Measurements from ENCODE around the gene TRIM46. TPM values are rescaled to one million over a fixed set of nuclear protein-coding genes. Genes with fewer than 3 reads are reported as not detected.

The TRIM46 gene
- total RNA-seq, 1 experiment from 2014 or later, result 18.4 TPM

DNA sequence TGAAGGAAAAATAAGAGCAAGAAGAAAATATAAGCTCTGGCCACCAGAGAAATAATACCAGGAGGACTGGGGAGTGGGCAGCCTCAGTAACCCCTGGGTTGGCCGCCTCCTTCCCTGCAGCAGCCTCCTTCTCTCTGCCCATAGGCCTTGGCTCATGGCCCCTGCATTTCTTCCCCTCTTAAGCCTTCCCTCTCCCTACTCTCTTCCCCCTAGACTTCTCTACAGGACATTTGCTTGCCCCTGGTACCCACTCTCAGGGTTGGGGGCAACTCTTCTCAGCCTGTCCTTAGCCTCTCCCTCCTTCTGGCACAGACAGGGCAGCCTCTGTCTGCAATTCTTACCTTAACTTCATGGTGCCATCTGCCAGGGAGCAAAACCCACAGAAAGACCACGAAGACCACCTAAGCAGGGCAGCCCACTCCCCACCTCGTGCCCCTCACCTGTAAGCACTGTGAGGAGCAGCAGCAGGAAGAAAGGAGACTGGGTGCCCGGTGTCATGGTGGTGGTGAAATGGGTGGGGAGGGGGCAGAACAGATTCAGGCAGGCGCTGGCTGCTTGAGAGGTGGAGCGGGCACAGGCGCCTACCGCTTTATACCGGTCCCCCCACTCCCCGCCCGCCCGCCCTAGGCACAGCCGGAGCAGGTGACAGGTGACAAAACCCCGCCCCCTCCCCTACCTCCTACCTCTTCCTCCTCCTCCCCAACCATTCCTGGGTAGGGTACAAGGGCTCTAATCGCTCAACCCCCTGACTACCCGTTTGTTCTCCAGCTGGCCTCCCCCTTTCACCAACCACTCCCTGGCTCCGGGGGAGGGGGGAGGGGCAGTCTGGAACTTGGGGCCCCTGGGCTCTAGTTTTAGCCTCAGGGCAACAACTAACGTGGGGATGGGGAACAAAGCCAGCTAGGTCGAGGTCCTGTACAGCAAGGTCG lies 19.0 kb downstream of the TRIM46 start:
- TF ChIP-seq, protein P1, sequence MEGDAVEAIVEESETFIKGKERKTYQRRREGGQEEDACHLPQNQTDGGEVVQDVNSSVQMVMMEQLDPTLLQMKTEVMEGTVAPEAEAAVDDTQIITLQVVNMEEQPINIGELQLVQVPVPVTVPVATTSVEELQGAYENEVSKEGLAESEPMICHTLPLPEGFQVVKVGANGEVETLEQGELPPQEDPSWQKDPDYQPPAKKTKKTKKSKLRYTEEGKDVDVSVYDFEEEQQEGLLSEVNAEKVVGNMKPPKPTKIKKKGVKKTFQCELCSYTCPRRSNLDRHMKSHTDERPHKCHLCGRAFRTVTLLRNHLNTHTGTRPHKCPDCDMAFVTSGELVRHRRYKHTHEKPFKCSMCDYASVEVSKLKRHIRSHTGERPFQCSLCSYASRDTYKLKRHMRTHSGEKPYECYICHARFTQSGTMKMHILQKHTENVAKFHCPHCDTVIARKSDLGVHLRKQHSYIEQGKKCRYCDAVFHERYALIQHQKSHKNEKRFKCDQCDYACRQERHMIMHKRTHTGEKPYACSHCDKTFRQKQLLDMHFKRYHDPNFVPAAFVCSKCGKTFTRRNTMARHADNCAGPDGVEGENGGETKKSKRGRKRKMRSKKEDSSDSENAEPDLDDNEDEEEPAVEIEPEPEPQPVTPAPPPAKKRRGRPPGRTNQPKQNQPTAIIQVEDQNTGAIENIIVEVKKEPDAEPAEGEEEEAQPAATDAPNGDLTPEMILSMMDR (conservative IDR thresholded peaks at IDR 0.05), result no peak
- H4K91ac ChIP-seq (ENCODE audit: insufficient read length, low read depth, low read length), result no peak overlapping the region
- no peak overlapping the region for H4K5ac ChIP-seq (ENCODE audit: insufficient read length, low read depth, low read length)
- no peak overlapping the region for H3K23ac ChIP-seq (ENCODE audit: insufficient read length, low read depth, low read length)
- peak overlapping the region; percentile 1 for H3K9ac ChIP-seq (ENCODE audit: extremely low read depth, insufficient read length, low read length)
- peak overlapping the region; percentile 39 for H2BK120ac ChIP-seq (ENCODE audit: low read depth, low read length, poor library complexity, severe bottlenecking)
- H3K56ac ChIP-seq (ENCODE audit: insufficient read length, low read depth, low read length), result no peak overlapping the region
- DNase-seq, result peak; percentile 82
- Mint-ChIP-seq H3K9me3 (peaks cover 4 to 5% of the 10 kb centered on the region in 2 experiments; a peak in 4 of 5 replicates), H3K27me3 (ENCODE audit: low read depth) (peaks cover 5% of the 10 kb centered on the region), H3K4me3 (peak overlapping the region; percentile 95 to 99), H3K4me1 (peaks cover 27 to 38% of the 10 kb centered on the region in 2 experiments), H3K36me3 (ENCODE audit: insufficient read depth in 1 of 3, low read depth in 3 of 3) (peaks cover 21 to 27% (median 22%) of the 10 kb centered on the region in 3 experiments), H3K27ac (peak overlapping the region; percentile 93 to 99 (median 95))
- H4K20me1 ChIP-seq (ENCODE audit: control insufficient read depth, insufficient read depth, insufficient read length), result no peaks in the 10 kb centered on the region
- H2BK15ac ChIP-seq (ENCODE audit: low read depth, low read length), result peak overlapping the region; percentile 56; the same call in 1 of the 2 replicates
- no peaks in the 10 kb centered on the region for H3K27me3 ChIP-seq (ENCODE audit: insufficient read depth, low read length)
- H2AK5ac ChIP-seq (ENCODE audit: insufficient read length, low read length), result no peak overlapping the region
- H2BK20ac ChIP-seq (ENCODE audit: low read depth, low read length, poor library complexity, severe bottlenecking), result no peak overlapping the region
- peaks cover 28% of the 10 kb centered on the region for H3K23me2 ChIP-seq (ENCODE audit: insufficient read length, low read depth, low read length, poor library complexity, severe bottlenecking)
- peaks cover 13% of the 10 kb centered on the region; the same call in 1 of the 2 replicates for H3K79me2 ChIP-seq (ENCODE audit: insufficient read depth, low read length)
- H2BK5ac ChIP-seq (ENCODE audit: insufficient read length, low read length), result no peak overlapping the region
- H4K8ac ChIP-seq (replicated peaks; ENCODE audit: insufficient read length, low read depth, low read length), result no peak overlapping the region
- peak overlapping the region; percentile 86 for H3K18ac ChIP-seq (ENCODE audit: insufficient read length, low read depth, low read length)
- no peak overlapping the region for H2AFZ ChIP-seq (ENCODE audit: low read length)
- no peak overlapping the region for H3K27ac ChIP-seq (ENCODE audit: insufficient read length, low read depth, low read length)
- H3K14ac ChIP-seq (ENCODE audit: insufficient read depth, low read length), result peak overlapping the region; percentile 74
- H2BK12ac ChIP-seq (ENCODE audit: insufficient read length, low read depth, low read length), result peak overlapping the region; percentile 69
- H3K4me2 ChIP-seq (ENCODE audit: insufficient read depth, insufficient read length, low read length), result peak overlapping the region; percentile 56
- no peak overlapping the region for H3T11ph ChIP-seq (ENCODE audit: low read length)
- H3K4me1 ChIP-seq (ENCODE audit: insufficient read depth, low read length), result peaks cover 10% of the 10 kb centered on the region
- no CpG with 5 or more reads among the region's 20 CpGs for WGBS (ENCODE audit: extremely low coverage, insufficient read length, low lambda C conversion rate)
- no peak overlapping the region for H3K4ac ChIP-seq (ENCODE audit: low read depth, low read length)
- no peaks in the 10 kb centered on the region for H3K79me1 ChIP-seq (ENCODE audit: insufficient read depth, low read depth, low read length, poor library complexity, severe bottlenecking)
- H3K9me3 ChIP-seq (ENCODE audit: control insufficient read depth, low read depth, low read length), result no peaks in the 10 kb centered on the region

All from H9 (cell line).